Endothelial cell of umbilical vein (primary cell): ENCODE results near the gene ITIH5. TPM values are rescaled to one million over a fixed set of nuclear protein-coding genes. Genes with fewer than 3 reads are reported as not detected.
"Not testable (repeated sequence)": the region's sequence is repeated elsewhere in the genome, so short reads cannot be mapped to it uniquely, and the experiment has no call there.

Experiments
- BruUV-seq: library from RNA; stranded (reverse); fragments of 400-500 nt; replicated peaks from 2 replicates; lab custom pipeline; 2021; lab: Mats Ljungman, UMichigan
- CTCF ChIA-PET: fragments of 300-600, 350-600 bp; sonication (Branson Sonifier 250); formaldehyde crosslinking; loops from one replicate; lab custom pipeline; 2021; ENCODE audit warnings: antibody characterized with exemption, inconsistent platforms; lab: Charles Lee
- POLR2A ChIA-PET: fragments of 300-600, 350-600 bp; sonication (Branson Sonifier 250); formaldehyde crosslinking; loops from one replicate; lab custom pipeline; 2021; ENCODE audit warnings: antibody characterized with exemption, inconsistent platforms; lab: Charles Lee
- DNase-seq: peaks from one replicate; pipeline ENCODE4 v3.0.0-alpha.2; 2011; ENCODE audit warnings: low read depth, low spot score
- FAIRE-seq: peaks from 2 replicates; lab custom pipeline; 2011; peaks lifted over from hg19 to GRCh38; lab: Jason Lieb, UNC
- H2AFZ ChIP-seq: 2 replicates; pipeline ENCODE4 v1.6.0; 2012; ENCODE audit warnings: low read depth, low read length, control low read depth, inconsistent platforms
- H3K27ac ChIP-seq: 2 replicates; pipeline ENCODE4 v1.5.1; 2011; ENCODE audit warnings: low read depth, mild to moderate bottlenecking, control low read depth, low read length, moderate library complexity; ENCODE audit not compliant: insufficient read depth
- H3K27me3 ChIP-seq, 2 experiments: 2 replicates each; pipeline versions ENCODE4 v1.6.0 to v1.6.1; 2011; ENCODE audit warnings: low read length in 2 of 2, mixed read lengths in 1 of 2; ENCODE audit not compliant: control insufficient read depth in 2 of 2, insufficient read depth in 2 of 2
- H3K36me3 ChIP-seq, 2 experiments: 2 replicates in 1 of 2; 3 replicates in 1 of 2; pipeline ENCODE4 v1.5.1; 2011; ENCODE audit warnings: low read length in 2 of 2, mild to moderate bottlenecking in 1 of 2, moderate library complexity in 1 of 2; ENCODE audit not compliant: control insufficient read depth in 2 of 2, insufficient read depth in 2 of 2; ENCODE audit errors: extremely low read depth in 1 of 2
- H3K4me1 ChIP-seq: 3 replicates; pipeline ENCODE4 v1.5.1; 2011; ENCODE audit warnings: mild to moderate bottlenecking, low read length; ENCODE audit not compliant: control insufficient read depth, insufficient read depth; ENCODE audit errors: extremely low read depth
- H3K4me2 ChIP-seq: 2 replicates; pipeline ENCODE4 v1.6.1; 2011; ENCODE audit warnings: low read length, control low read depth, mixed read lengths; ENCODE audit not compliant: insufficient read depth
- H3K4me3 ChIP-seq, 3 experiments: fragments of 200-600 bp in 1 of 3; sonication (generic), shearing (Covaris generic) in 1 of 3; replicated peaks in 1 of 3; 2 replicates each; pipeline ENCODE4 v1.5.1; 2011 to 2016; ENCODE audit warnings: control low read depth in 3 of 3, low read length in 3 of 3, mild to moderate bottlenecking in 2 of 3, inconsistent platforms in 1 of 3, low read depth in 1 of 3, moderate library complexity in 1 of 3; ENCODE audit not compliant: insufficient read depth in 1 of 3
- H3K79me2 ChIP-seq: 2 replicates; pipeline ENCODE4 v1.6.0; 2012; ENCODE audit warnings: low read length, inconsistent platforms; ENCODE audit not compliant: control insufficient read depth, insufficient read depth
- H3K9ac ChIP-seq: replicated peaks from 2 replicates; pipeline ENCODE3; 2011; ENCODE audit warnings: low read length, control low read depth; ENCODE audit not compliant: insufficient read depth; ENCODE audit errors: extremely low read depth
- H3K9me1 ChIP-seq: replicated peaks from 3 replicates; pipeline ENCODE4 v1.6.0; 2011; ENCODE audit warnings: mild to moderate bottlenecking, low read length; ENCODE audit not compliant: control insufficient read depth, insufficient read depth; ENCODE audit errors: extremely low read depth
- H3K9me3 ChIP-seq: replicated peaks from 2 replicates; pipeline ENCODE4 v1.5.1; 2012; ENCODE audit warnings: low read length, inconsistent platforms; ENCODE audit not compliant: control insufficient read depth, insufficient read depth
- H4K20me1 ChIP-seq: replicated peaks from 2 replicates; pipeline ENCODE3; 2011; ENCODE audit warnings: mild to moderate bottlenecking, low read length; ENCODE audit not compliant: control insufficient read depth, insufficient read depth; ENCODE audit errors: extremely low read depth
- EZH2 ChIP-seq: IDR thresholded peaks from 2 replicates; pipeline ENCODE4 v1.6.1; 2012; ENCODE audit warnings: borderline replicate concordance, low read depth, mild to moderate bottlenecking, moderate library complexity, low read length, inconsistent platforms; ENCODE audit not compliant: severe bottlenecking
- FOS ChIP-seq: IDR thresholded peaks from 2 replicates; pipeline ENCODE4 v1.6.1; 2011; ENCODE audit warnings: mild to moderate bottlenecking, low read length, moderate library complexity, borderline replicate concordance; ENCODE audit not compliant: insufficient read depth
- GATA2 ChIP-seq: IDR thresholded peaks from 2 replicates; pipeline ENCODE4 v1.7.0; 2011; ENCODE audit warnings: low read depth, mild to moderate bottlenecking, moderate library complexity, mixed read lengths, low read length; ENCODE audit not compliant: insufficient read length, insufficient read depth
- JUN ChIP-seq: IDR thresholded peaks from 2 replicates; pipeline ENCODE4 v1.6.1; 2011; ENCODE audit warnings: borderline replicate concordance, low read depth; ENCODE audit not compliant: insufficient read length, insufficient read depth
- MAX ChIP-seq: IDR thresholded peaks from 2 replicates; pipeline ENCODE4 v1.6.1; 2011; ENCODE audit not compliant: insufficient read depth, insufficient read length
- MYC ChIP-seq: IDR thresholded peaks from one replicate; pipeline ENCODE4 v1.6.1; 2011; ENCODE audit warnings: mild to moderate bottlenecking, low read depth, low read length
- POLR2A ChIP-seq: IDR thresholded peaks from 2 replicates; pipeline ENCODE4 v1.6.1; 2012; ENCODE audit warnings: low read depth, mild to moderate bottlenecking, control low read depth, low read length
- POLR2AphosphoS5 ChIP-seq: IDR thresholded peaks from 2 replicates; pipeline ENCODE4 v1.6.1; 2012; ENCODE audit warnings: low read depth, mild to moderate bottlenecking, control low read depth, low read length, moderate library complexity; ENCODE audit not compliant: insufficient read depth
- dilution Hi-C: fragments of 300-500 bp; cut with MboI; formaldehyde crosslinking; loops from one replicate; pipeline ENCODE4 v1.15.0; 2019; ENCODE audit warnings: low sequenced_read_pairs; ENCODE audit not compliant: extremely low pct_ligation_motif_present
- intact Hi-C: fragments of 100-400 bp; cut with micrococcal nuclease; formaldehyde crosslinking; loops from one replicate; pipeline ENCODE4 v1.10.0; 2022
- polyA plus RNA-seq, 4 experiments: library from polyadenylated mRNA; depleted of rRNA in 3 of 4; stranded (reverse) in 3 of 4; unstranded in 1 of 4; fragments of >200 nt; gene quantifications; 2 replicates each; pipeline versions ENCODE4 v1.2.1 to v1.2.3, GENCODE V29; 2011 to 2012; ENCODE audit warnings: missing spikeins in 1 of 4
- total RNA-seq: library from RNA; stranded (reverse); gene quantifications from 2 replicates; pipeline ENCODE4 v1.2.3, GENCODE V29; 2021
- TF ChIP-seq, protein P1 (sequence below), 2 donors: IDR thresholded peaks; 1 replicate in 1 of 2; 2 replicates in 1 of 2; pipeline ENCODE4 v1.5.1; 2011; ENCODE audit warnings: low read length in 2 of 2, mild to moderate bottlenecking in 2 of 2, moderate library complexity in 2 of 2, control low read depth in 1 of 2, inconsistent platforms in 1 of 2, low read depth in 1 of 2; ENCODE audit not compliant: insufficient read depth in 1 of 2; ENCODE audit errors: extremely low read depth in 1 of 2

The ITIH5 gene
- total and polyA plus RNA-seq, 2 donors (not counting 3 experiments of a cell fraction or from before 2014, with no cell fraction given), result not detected

- H3K4me2 ChIP-seq, H3K4me1 ChIP-seq, BruUV-seq, H3K27ac ChIP-seq, H3K27me3 ChIP-seq, H3K36me3 ChIP-seq, H4K20me1 ChIP-seq, CTCF ChIA-PET, dilution Hi-C loops, H3K4me3 ChIP-seq, DNase-seq, POLR2A ChIA-PET, H2AFZ ChIP-seq, H3K9me1 ChIP-seq, H3K79me2 ChIP-seq, H3K9me3 ChIP-seq, FAIRE-seq, intact Hi-C loops, H3K9ac ChIP-seq: not testable (repeated sequence)
Observed at GRCh38 chr10:7711075-7711474, 44.3 kb upstream of the ITIH5 start.

DNA sequence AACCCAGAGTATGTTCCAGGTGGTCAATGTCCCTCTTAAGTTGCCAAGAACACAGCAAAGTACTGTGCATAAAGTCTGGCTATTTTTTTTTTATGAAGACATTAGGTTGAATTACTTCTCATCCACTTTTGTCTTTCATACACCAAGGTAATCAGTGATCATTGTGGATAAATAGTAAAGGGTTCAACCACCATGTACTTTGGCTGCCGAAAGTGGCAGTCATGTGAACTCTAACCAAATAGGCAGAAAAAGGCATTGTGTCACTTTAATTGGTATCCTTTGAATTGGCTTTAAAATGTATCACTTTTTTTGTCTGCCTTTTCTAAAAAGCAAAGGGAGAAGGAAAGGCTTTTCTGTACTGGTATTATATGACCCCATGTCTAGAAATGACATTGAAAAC is 43.7 kb upstream of the ITIH5 start:
- Histone ChIP-seq H3K4me3 (no peak overlapping the region), H3K9me1 (no peaks in the 10 kb centered on the region), H3K4me1 (no peaks in the 10 kb centered on the region), H3K36me3 (no peaks in the 10 kb centered on the region), H3K9me3 (no peaks in the 10 kb centered on the region), H3K9ac (no peak overlapping the region), H3K4me2 (no peak overlapping the region), H3K27ac (no peak overlapping the region), H4K20me1 (no peaks in the 10 kb centered on the region), H3K79me2 (no peaks in the 10 kb centered on the region), H2AFZ (no peak overlapping the region), H3K27me3 (no peaks in the 10 kb centered on the region)
- intact Hi-C loops, result no loop called here
- dilution Hi-C loops, result no loop called here
- no peak for DNase-seq
- TF ChIP-seq, protein P1, sequence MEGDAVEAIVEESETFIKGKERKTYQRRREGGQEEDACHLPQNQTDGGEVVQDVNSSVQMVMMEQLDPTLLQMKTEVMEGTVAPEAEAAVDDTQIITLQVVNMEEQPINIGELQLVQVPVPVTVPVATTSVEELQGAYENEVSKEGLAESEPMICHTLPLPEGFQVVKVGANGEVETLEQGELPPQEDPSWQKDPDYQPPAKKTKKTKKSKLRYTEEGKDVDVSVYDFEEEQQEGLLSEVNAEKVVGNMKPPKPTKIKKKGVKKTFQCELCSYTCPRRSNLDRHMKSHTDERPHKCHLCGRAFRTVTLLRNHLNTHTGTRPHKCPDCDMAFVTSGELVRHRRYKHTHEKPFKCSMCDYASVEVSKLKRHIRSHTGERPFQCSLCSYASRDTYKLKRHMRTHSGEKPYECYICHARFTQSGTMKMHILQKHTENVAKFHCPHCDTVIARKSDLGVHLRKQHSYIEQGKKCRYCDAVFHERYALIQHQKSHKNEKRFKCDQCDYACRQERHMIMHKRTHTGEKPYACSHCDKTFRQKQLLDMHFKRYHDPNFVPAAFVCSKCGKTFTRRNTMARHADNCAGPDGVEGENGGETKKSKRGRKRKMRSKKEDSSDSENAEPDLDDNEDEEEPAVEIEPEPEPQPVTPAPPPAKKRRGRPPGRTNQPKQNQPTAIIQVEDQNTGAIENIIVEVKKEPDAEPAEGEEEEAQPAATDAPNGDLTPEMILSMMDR (IDR thresholded peaks at IDR 0.05; ENCODE audit: extremely low read depth in 1 of 2, insufficient read depth in 1 of 2, low read depth in 1 of 2, low read length in 2 of 2), result no peak
- TF ChIP-seq FOS (no peak), GATA2 (no peak), JUN (no peak), EZH2 (no peak), POLR2A (no peak), POLR2AphosphoS5 (no peak), MAX (no peak), MYC (no peak)
- CTCF ChIA-PET, result no interaction called here
- FAIRE-seq, result no peak
- POLR2A ChIA-PET, result no interaction called here
- BruUV-seq, result no TSS peak
